ENCODE measurements around the gene MPV17L. TPM values are rescaled to one million over a fixed set of nuclear protein-coding genes. Genes with fewer than 3 reads are reported as not detected.

The MPV17L gene
- not detected for total RNA-seq

DNA sequence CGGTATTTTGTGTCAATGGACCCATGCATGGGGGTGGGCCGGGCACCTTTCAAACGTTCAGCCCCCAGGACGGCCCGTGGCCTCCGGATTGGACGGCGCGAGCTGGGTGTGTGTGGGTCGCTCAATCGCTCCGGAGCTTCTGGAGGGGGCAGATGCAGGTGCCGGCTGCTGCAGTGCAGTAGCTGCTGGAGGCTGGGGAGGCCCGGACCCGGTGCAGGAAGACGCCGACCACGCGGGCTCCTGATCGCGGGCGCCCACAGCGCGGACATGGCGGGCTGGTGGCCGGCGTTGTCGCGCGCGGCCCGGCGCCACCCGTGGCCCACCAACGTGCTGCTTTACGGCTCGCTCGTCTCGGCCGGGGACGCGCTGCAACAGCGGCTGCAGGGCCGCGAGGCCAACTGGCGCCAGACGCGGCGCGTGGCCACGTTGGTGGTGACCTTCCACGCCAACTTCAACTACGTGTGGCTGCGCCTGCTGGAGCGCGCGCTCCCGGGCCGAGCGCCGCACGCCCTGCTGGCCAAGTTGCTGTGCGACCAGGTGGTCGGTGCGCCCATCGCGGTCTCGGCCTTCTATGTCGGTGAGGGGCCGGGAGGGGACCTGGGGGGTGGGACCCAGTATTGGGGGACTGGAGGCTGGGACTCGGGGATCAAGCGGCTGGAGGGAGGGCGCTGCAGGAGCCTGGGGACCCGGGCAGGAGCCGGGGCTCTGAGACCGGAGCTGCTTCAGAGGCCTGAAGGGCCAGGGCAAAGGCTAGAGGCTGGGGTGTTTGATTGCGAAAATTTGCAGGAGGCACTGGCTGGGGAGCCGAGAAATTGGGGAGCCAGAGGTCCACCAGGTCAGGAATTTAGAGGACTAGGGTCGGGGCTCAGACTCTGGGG, at the start of gene MPV17L:
Gene MPV17L, plus strand, starts transcription at position 124 of the 878 bp plus-strand sequence. Its CDS starts 144 bp downstream, at position 268.

DNA sequence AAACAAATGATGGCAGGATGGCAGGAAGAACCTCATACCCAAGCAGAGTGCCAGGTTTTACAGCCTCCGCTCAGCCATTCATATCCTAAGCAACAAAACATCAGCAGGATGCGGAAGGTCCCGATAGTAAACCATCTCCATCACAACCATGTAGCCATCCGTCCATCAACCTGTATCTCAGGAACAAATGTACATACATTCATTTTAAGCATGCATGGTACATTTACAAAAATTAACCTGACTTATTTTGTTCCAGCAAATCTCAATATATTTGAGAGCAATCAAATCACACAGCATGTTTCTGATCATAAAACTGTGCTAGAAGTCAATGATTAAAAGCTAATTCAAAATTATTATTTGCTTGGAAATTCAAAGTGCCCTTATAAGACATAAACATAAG, 17.4 kb upstream of the MPV17L start, which contains the start of gene NPIPA5:
Gene NPIPA5, minus strand, starts transcription at position 101 of the 400 bp plus-strand sequence. Its CDS starts 0 bp downstream, at position 101.

DNA sequence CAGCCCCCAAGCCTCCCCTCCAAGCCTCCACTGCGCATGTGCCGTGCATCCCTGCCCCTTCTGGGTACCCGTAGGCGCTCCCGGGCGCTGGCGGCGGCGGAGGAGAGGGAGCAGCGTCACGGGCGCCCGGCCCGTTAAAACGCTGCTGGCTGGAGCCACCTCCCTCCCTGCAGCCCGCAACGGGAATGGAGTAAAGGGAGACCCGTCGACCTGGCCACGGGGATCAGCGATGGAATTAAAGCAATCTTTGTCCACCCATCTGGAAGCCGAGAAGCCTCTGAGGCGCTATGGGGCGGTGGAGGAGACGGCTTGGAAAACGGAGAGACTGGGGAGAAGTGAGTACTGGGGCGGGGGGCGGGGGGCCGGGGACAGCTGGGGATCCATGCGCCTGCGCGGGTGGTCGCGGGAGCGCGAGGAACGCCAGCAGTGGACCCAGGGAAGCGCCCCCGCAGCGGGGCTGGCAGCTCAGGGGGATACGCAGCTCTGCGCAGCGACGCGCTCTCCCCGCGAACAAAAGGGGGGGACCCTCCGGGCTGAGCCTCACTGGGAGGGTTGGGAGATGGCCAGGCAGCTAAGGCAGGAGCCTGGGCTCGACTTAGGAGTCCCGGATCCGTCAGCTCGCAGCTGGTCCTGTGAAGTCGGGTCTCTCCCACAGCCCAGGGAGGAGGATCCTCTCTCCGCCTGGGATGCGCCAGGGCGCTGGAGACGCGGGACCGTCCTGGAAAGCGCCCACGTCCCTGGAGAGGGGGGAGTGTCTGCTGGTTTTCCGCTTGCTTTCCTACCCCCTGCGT, 39.1 kb downstream of the MPV17L start, which contains the start of gene BMERB1:
Gene BMERB1, plus strand, starts transcription at position 164 of the 791 bp plus-strand sequence. Its CDS starts 66 bp downstream, at position 230.

Other genes with a start within 250 kb of the MPV17L start
- 10 to 100 TPM; 18.2 to 22.3 TPM for gene NPIPA5, start 17.5 kb upstream of the MPV17L start, total RNA-seq
- 1 to 10 TPM in 1 of 2 experiments, under 1 TPM in 1; 0.89 to 2.3 TPM for gene BMERB1, start 38.8 kb downstream of the MPV17L start, total RNA-seq
- 10 to 100 TPM; 80.7 to 86.3 TPM for gene MARF1, start 247.4 kb downstream of the MPV17L start, total RNA-seq

All from activated naive CD4-positive, alpha-beta T cell treated with anti-CD3 and anti-CD28 coated beads, Interleukin-2, amount 10 ng/mL, durations not matched to agents 5 hours and 36 hours (primary cell).